HepG2 (cell line): ENCODE results near the gene COQ6. TPM values are rescaled to one million over a fixed set of nuclear protein-coding genes. Genes with fewer than 3 reads are reported as not detected.

Experiments
- EP300 ChIP-seq, 3 experiments: sonication (generic) in 1 of 3; formaldehyde crosslinking in 1 of 3; IDR thresholded peaks; 2 replicates each; pipeline versions ENCODE4 v1.5.1 to v1.6.1; 2011 to 2020; ENCODE audit warnings: low read depth in 2 of 3, low read length in 2 of 3, borderline replicate concordance in 1 of 3, improper control_type of control experiment in 1 of 3, mild to moderate bottlenecking in 1 of 3, missing genetic modification reagents in 1 of 3, moderate library complexity in 1 of 3
- ETV6 ChIP-seq: sonication (generic); formaldehyde crosslinking; conservative IDR thresholded peaks from 2 replicates; pipeline ENCODE4 v1.4.0; 2020; ENCODE audit warnings: missing genetic modification reagents
- KLF11 ChIP-seq: IDR thresholded peaks from 2 replicates; pipeline ENCODE4 v1.6.1; 2016; ENCODE audit warnings: missing compliant biosample characterization
- MAF1 ChIP-seq: sonication (generic); formaldehyde crosslinking; IDR thresholded peaks from 2 replicates; pipeline ENCODE4 v1.5.0; 2020; ENCODE audit warnings: missing genetic modification reagents, borderline replicate concordance
- NFATC3 ChIP-seq: sonication (generic); formaldehyde crosslinking; IDR thresholded peaks from 2 replicates; pipeline ENCODE4 v1.5.1; 2020; ENCODE audit warnings: mild to moderate bottlenecking, missing genetic modification reagents
- PAWR ChIP-seq: sonication (generic); formaldehyde crosslinking; IDR thresholded peaks from 2 replicates; pipeline ENCODE4 v1.4.0; 2020; ENCODE audit warnings: missing genetic modification reagents, mild to moderate bottlenecking, borderline replicate concordance
- SIX1 ChIP-seq: sonication (generic); formaldehyde crosslinking; IDR thresholded peaks from 2 replicates; pipeline ENCODE4 v1.4.0; 2020; ENCODE audit warnings: missing genetic modification reagents, borderline replicate concordance
- THYN1 ChIP-seq: sonication (generic); formaldehyde crosslinking; IDR thresholded peaks from 2 replicates; pipeline ENCODE4 v1.8.1; 2023; ENCODE audit warnings: low read depth, mild to moderate bottlenecking, moderate library complexity, missing genetic modification reagents, borderline replicate concordance
- TSC22D2 ChIP-seq: sonication (generic); formaldehyde crosslinking; IDR thresholded peaks from 2 replicates; pipeline ENCODE4 v1.5.1; 2020; ENCODE audit warnings: missing genetic modification reagents, mild to moderate bottlenecking, borderline replicate concordance
- ZBTB1 ChIP-seq: sonication (generic); formaldehyde crosslinking; IDR thresholded peaks from 2 replicates; pipeline ENCODE4 v1.4.0; 2020; ENCODE audit warnings: missing genetic modification reagents, borderline replicate concordance
- ZNF143 ChIP-seq: sonication (generic); formaldehyde crosslinking; IDR thresholded peaks from 2 replicates; pipeline ENCODE4 v1.4.0; 2020; ENCODE audit warnings: missing genetic modification reagents
- ZNF274 ChIP-seq: sonication (generic); formaldehyde crosslinking; IDR thresholded peaks from 2 replicates; pipeline ENCODE4 v1.5.1; 2020; ENCODE audit warnings: mild to moderate bottlenecking, missing genetic modification reagents
- ZNF501 ChIP-seq: sonication (generic); formaldehyde crosslinking; IDR thresholded peaks from 2 replicates; pipeline ENCODE4 v1.5.1; 2020; ENCODE audit warnings: mild to moderate bottlenecking, moderate library complexity, missing genetic modification reagents
- ZNF766 ChIP-seq: sonication (generic); formaldehyde crosslinking; IDR thresholded peaks from 2 replicates; pipeline ENCODE4 v1.5.0; 2020; ENCODE audit warnings: missing genetic modification reagents, borderline replicate concordance
- polyA plus RNA-seq, 8 experiments: library from polyadenylated mRNA; depleted of rRNA in 3 of 8; stranded (reverse) in 7 of 8; unstranded in 1 of 8; fragments of >200 nt; fragmentation: Illumina TruSeq in 4 of 8; extraction: Trizol in 4 of 8; gene quantifications; 2 replicates each; pipeline versions ENCODE4 v1.2.1 to v1.2.3, GENCODE V29; 2011 to 2016; ENCODE audit warnings: low read depth in 4 of 8, missing spikeins in 1 of 8, mixed read lengths in 1 of 8; ENCODE audit not compliant: insufficient read depth in 1 of 8
- total RNA-seq, 5 experiments: library from RNA; depleted of rRNA; stranded (reverse); fragments of >200 nt; fragmentation: Illumina TruSeq; extraction: Trizol; gene quantifications; 2 replicates each; pipeline ENCODE4 v1.2.3, GENCODE V29; 2016; ENCODE audit warnings: low read depth in 1 of 5
- TF ChIP-seq, protein P1 (sequence below): sonication (generic); formaldehyde crosslinking; IDR thresholded peaks from 2 replicates; pipeline ENCODE4 v1.5.1; 2020; ENCODE audit warnings: missing genetic modification reagents, mild to moderate bottlenecking, borderline replicate concordance
- TF ChIP-seq, protein P2 (sequence below): sonication (generic); formaldehyde crosslinking; IDR thresholded peaks from 2 replicates; pipeline ENCODE4 v1.5.1; 2020; ENCODE audit warnings: mild to moderate bottlenecking, moderate library complexity, missing genetic modification reagents
- TF ChIP-seq, protein P3 (sequence below): sonication (generic); formaldehyde crosslinking; IDR thresholded peaks from 2 replicates; pipeline ENCODE4 v1.5.0; 2020; ENCODE audit warnings: missing genetic modification reagents
- TF ChIP-seq, protein P4 (sequence below): IDR thresholded peaks from 2 replicates; pipeline ENCODE4 v1.6.1; 2016; ENCODE audit warnings: low read depth
- TF ChIP-seq, protein P5 (sequence below): sonication (generic); formaldehyde crosslinking; IDR thresholded peaks from 2 replicates; pipeline ENCODE4 v1.4.0; 2020; ENCODE audit warnings: missing genetic modification reagents, borderline replicate concordance

The COQ6 gene
- total and polyA plus RNA-seq, 2 of the 13 experiments (the other 11 are each of a cell fraction or from before 2014, with no cell fraction given): 18.9 to 34.7 TPM

DNA sequence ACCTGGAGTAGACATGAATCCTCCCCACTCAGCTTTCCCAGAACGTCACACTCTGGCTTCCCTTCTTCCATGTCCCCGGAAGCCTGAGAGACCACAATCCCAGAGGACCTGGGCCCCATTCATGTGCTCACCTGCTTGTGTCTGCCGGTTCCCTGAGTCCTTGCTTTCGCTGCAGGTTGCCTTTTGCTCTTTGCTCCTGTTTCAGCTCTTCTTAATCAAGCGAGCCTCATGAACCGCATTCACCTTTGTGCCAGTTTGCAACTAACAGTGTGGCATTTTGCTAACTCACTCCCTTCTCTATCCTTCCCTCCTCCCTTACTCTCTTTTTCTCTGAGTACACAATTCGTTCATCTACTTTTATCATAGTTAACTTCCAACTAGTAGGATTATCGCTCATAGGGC is 45.9 kb downstream of the COQ6 start (continued):
- TF ChIP-seq MAF1 (CRISPR knock-in tag): no peak
- no peak for TF ChIP-seq ZBTB1 (CRISPR knock-in tag)
- TF ChIP-seq PAWR (CRISPR knock-in tag): no peak
- TF ChIP-seq, protein P1, sequence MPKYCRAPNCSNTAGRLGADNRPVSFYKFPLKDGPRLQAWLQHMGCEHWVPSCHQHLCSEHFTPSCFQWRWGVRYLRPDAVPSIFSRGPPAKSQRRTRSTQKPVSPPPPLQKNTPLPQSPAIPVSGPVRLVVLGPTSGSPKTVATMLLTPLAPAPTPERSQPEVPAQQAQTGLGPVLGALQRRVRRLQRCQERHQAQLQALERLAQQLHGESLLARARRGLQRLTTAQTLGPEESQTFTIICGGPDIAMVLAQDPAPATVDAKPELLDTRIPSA (CRISPR knock-in tag): no peak
- TF ChIP-seq ETV6 (CRISPR knock-in tag): no peak
- TF ChIP-seq NFATC3 (CRISPR knock-in tag): no peak
- TF ChIP-seq, protein P2, sequence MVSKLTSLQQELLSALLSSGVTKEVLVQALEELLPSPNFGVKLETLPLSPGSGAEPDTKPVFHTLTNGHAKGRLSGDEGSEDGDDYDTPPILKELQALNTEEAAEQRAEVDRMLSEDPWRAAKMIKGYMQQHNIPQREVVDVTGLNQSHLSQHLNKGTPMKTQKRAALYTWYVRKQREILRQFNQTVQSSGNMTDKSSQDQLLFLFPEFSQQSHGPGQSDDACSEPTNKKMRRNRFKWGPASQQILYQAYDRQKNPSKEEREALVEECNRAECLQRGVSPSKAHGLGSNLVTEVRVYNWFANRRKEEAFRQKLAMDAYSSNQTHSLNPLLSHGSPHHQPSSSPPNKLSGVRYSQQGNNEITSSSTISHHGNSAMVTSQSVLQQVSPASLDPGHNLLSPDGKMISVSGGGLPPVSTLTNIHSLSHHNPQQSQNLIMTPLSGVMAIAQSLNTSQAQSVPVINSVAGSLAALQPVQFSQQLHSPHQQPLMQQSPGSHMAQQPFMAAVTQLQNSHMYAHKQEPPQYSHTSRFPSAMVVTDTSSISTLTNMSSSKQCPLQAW (CRISPR knock-in tag): no peak; the same call in none of the 2 replicates
- no peak for TF ChIP-seq SIX1
- no peak for TF ChIP-seq TSC22D2
- TF ChIP-seq, protein P3, sequence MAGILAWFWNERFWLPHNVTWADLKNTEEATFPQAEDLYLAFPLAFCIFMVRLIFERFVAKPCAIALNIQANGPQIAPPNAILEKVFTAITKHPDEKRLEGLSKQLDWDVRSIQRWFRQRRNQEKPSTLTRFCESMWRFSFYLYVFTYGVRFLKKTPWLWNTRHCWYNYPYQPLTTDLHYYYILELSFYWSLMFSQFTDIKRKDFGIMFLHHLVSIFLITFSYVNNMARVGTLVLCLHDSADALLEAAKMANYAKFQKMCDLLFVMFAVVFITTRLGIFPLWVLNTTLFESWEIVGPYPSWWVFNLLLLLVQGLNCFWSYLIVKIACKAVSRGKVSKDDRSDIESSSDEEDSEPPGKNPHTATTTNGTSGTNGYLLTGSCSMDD (CRISPR knock-in tag): no peak
- TF ChIP-seq, protein P4, sequence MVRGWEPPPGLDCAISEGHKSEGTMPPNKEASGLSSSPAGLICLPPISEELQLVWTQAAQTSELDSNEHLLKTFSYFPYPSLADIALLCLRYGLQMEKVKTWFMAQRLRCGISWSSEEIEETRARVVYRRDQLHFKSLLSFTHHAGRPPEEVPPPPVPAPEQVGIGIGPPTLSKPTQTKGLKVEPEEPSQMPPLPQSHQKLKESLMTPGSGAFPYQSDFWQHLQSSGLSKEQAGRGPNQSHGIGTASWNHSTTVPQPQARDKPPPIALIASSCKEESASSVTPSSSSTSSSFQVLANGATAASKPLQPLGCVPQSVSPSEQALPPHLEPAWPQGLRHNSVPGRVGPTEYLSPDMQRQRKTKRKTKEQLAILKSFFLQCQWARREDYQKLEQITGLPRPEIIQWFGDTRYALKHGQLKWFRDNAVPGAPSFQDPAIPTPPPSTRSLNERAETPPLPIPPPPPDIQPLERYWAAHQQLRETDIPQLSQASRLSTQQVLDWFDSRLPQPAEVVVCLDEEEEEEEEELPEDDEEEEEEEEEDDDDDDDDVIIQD: no peak
- no peak for TF ChIP-seq ZNF274 (CRISPR knock-in tag)
- no peak for TF ChIP-seq KLF11 (CRISPR knock-in tag)
- no peak for TF ChIP-seq THYN1 (CRISPR knock-in tag)
- no peak for TF ChIP-seq ZNF143 (CRISPR knock-in tag)
- TF ChIP-seq ZNF766: no peak
- TF ChIP-seq, protein P5, sequence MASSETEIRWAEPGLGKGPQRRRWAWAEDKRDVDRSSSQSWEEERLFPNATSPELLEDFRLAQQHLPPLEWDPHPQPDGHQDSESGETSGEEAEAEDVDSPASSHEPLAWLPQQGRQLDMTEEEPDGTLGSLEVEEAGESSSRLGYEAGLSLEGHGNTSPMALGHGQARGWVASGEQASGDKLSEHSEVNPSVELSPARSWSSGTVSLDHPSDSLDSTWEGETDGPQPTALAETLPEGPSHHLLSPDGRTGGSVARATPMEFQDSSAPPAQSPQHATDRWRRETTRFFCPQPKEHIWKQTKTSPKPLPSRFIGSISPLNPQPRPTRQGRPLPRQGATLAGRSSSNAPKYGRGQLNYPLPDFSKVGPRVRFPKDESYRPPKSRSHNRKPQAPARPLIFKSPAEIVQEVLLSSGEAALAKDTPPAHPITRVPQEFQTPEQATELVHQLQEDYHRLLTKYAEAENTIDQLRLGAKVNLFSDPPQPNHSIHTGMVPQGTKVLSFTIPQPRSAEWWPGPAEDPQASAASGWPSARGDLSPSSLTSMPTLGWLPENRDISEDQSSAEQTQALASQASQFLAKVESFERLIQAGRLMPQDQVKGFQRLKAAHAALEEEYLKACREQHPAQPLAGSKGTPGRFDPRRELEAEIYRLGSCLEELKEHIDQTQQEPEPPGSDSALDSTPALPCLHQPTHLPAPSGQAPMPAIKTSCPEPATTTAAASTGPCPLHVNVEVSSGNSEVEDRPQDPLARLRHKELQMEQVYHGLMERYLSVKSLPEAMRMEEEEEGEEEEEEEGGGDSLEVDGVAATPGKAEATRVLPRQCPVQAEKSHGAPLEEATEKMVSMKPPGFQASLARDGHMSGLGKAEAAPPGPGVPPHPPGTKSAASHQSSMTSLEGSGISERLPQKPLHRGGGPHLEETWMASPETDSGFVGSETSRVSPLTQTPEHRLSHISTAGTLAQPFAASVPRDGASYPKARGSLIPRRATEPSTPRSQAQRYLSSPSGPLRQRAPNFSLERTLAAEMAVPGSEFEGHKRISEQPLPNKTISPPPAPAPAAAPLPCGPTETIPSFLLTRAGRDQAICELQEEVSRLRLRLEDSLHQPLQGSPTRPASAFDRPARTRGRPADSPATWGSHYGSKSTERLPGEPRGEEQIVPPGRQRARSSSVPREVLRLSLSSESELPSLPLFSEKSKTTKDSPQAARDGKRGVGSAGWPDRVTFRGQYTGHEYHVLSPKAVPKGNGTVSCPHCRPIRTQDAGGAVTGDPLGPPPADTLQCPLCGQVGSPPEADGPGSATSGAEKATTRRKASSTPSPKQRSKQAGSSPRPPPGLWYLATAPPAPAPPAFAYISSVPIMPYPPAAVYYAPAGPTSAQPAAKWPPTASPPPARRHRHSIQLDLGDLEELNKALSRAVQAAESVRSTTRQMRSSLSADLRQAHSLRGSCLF (CRISPR knock-in tag): no peak
- peak in 1 of 2 experiments; percentile 15; a peak in 1 of 4 replicates for TF ChIP-seq EP300 (IDR thresholded peaks at IDR 0.05; ENCODE audit: low read depth in 2 of 2, low read length in 2 of 2)
- TF ChIP-seq EP300 (CRISPR knock-in tag; IDR thresholded peaks at IDR 0.05; ENCODE audit: borderline replicate concordance): 0 out of 2 replicates have a peak, but pooled peaks have one; percentile 26
- TF ChIP-seq ZNF501 (CRISPR knock-in tag): no peak
